Stimulated activated naive CD8-positive, alpha-beta T cell treated with anti-CD3 and anti-CD28 coated beads, Interleukin-15, Interleukin-2, amounts not matched to agents 100 U/mL and 50 U/mL, for 24 hours (primary cell): ENCODE results near the gene ATP6V1A.
"Not testable (repeated sequence)": the region's sequence is repeated elsewhere in the genome, so short reads cannot be mapped to it uniquely, and the experiment has no call there.

Experiments used
- ATAC-seq: fragments of 150-1000 bp; cut with Tn5 transposase; one replicate; pipeline ENCODE4 v1.10.0; 2021
- DNase-seq: peaks from one replicate; pipeline ENCODE4 v3.0.0; 2021

The ATP6V1A gene

GRCh38 chr3:113828600-113828999 lies 81.8 kb downstream of the ATP6V1A start:
- no peak for ATAC-seq

DNA sequence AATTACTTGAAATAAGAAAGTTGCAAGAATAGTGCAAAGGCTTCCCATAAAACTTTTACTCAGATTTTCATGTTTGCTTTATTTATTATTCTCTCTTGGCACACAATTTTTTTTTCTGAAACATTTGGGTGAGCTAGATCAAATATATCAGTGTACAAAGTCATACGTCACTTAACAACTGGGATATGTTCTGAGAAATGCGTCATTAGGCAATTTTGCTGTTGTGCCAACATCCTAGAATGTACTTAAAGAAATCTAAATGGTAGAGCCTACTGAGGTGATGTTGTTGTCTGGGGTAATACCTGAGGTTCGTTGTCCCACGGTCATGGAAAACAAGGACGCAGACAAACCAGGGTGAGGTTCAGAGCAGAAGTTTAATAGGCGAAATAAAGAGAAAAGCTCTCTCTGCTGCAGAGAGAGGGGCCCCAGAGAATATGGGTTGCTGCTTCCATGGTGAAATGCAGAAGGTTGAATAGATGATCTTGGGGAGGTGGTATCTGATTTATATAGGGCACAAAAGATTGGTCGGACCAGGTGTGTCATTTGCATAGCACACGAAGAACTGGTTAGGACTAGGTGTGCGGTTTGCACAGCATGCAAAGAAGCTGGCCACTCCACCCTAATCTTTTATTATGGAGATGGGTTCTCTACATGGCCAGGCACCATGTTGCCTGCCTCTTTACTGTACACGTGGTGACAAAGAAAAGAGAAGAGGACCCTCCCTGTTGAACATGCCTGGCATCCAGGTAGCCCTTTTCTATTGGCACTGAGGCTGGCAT lies 82.9 kb downstream of the ATP6V1A start:
- DNase-seq (no peak), ATAC-seq (no peak)

More at GRCh38 chr3:113828600-113828999, 81.8 kb downstream of the ATP6V1A start:
- no peak for DNase-seq

DNA sequence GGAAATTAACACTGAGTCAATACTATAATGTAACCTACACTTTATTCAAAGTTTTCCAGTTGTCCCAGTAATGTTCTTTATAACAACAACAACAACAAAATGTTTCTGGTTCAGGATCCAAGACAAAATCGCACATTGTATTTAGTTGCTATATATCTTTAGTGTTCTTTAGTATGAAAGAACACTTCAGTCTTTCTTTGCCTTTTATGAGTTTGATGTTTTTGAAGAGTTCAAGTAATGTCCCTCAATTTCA lies 84.2 kb downstream of the ATP6V1A start:
- no peak for DNase-seq
- ATAC-seq, result no peak

GRCh38 chr3:113832477-113833164 lies 85.8 kb downstream of the ATP6V1A start:
- ATAC-seq (peak; percentile 28), DNase-seq (no peak)

- no peak for DNase-seq
- no peak for ATAC-seq
Measured at GRCh38 chr3:113834983-113835382, 88.1 kb downstream of the ATP6V1A start.

- ATAC-seq (peak; percentile 98), DNase-seq (peak; percentile 87)
Measured at GRCh38 chr3:113838631-113839209, 91.9 kb downstream of the ATP6V1A start, which contains the start of gene GRAMD1C. TSS of gene GRAMD1C (plus strand) at chr3:113838788. CDS start at chr3:113838910, 122 bp downstream.

DNA sequence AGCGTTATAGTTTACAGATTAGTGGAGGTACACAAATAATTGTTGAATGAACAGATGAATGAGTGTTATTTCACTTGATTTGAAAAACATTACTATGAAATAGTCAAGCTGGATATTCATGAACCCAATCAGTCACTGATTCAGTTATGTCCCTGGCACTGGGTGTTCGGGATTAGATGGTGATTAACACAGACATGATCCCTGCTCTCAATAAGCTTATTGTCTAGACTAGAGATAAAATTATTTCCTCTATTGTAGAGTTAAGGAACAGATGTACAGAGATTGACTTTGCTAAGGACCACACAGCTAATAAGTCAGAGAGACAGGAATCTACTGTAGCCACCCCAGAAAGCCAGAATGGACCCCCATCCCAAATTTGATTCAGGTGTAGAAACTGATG lies 92.7 kb downstream of the ATP6V1A start:
- DNase-seq, result no peak
- ATAC-seq, result no peak

- ATAC-seq (no peak), DNase-seq (no peak)
Measured at GRCh38 chr3:113844622-113845222, 97.9 kb downstream of the ATP6V1A start.

- DNase-seq, result no peak
Measured at GRCh38 chr3:113847247-113847646, 100.4 kb downstream of the ATP6V1A start.

DNA sequence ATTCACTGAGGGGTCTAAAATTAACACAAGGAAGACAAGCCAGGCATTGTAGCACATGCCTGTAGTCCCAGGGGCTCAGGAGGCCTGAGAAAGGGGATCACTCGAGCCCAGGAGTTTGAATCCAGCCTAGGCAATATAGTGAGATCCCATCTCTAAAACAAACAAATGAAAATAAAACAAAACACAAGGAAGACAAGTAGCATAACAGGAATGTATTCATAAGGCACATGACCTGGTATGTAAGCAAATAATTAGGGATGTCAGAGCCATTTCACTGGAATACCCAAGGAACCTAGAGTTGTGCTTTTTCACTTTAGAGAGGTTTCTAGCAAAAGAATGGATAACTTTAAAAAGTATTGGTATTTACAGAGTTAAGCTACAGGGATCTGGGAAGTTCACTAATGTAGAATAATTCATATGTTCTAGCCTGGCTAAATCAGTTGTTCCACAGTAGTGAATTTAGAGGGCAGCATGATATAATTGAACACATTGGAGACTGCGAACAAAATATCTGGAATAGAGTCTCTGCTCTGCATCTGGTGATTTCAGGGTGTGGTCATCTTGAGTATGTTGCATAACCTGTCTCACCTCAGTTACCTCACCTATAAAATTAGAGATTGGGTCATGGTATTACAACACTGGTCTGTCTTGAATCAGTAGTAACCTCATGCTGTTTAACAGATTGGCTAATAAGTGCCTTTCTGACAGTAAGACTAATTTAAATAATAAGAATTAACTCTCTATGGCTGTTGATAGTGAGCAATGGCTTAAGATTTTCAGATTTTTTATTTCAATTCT lies 101.0 kb downstream of the ATP6V1A start:
- ATAC-seq (no peak), DNase-seq (no peak)

More at GRCh38 chr3:113847247-113847646, 100.4 kb downstream of the ATP6V1A start:
- no peak for ATAC-seq

DNA sequence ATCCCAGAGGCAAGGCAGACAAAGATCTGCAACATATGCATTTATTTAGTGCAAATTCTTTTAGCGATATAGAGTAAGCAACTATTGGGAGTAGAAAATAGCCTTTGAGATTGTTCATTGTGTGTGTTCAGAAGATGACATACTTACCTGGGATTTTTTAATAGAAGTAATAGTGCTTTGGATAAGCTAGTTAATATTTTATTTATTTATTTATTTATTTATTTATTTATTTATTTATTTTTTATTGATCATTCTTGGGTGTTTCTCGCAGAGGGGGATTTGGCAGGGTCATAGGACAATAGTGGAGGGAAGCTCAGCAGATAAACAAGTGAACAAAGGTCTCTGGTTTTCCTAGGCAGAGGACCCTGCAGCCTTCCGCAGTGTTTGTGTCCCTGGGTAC lies 102.2 kb downstream of the ATP6V1A start:
- not testable (repeated sequence) for ATAC-seq, DNase-seq

- not testable (repeated sequence) for ATAC-seq
Measured at GRCh38 chr3:113849841-113850240, 103.0 kb downstream of the ATP6V1A start.

GRCh38 chr3:113850391-113850790 lies 103.6 kb downstream of the ATP6V1A start:
- ATAC-seq, DNase-seq: not testable (repeated sequence)

More at GRCh38 chr3:113849841-113850240, 103.0 kb downstream of the ATP6V1A start:
- DNase-seq, result not testable (repeated sequence)

GRCh38 chr3:113852506-113852905 lies 105.7 kb downstream of the ATP6V1A start:
- ATAC-seq (no peak), DNase-seq (no peak)
